HEK293 (cell line): Measurements from ENCODE around the gene LRCH4.

Experiments used
- CTCF ChIA-PET: fragments of 350-600 bp; formaldehyde crosslinking; extraction: SDS; loops from one replicate; lab custom pipeline; 2021; ENCODE audit warnings: antibody characterized with exemption; lab: Yijun Ruan, JAX
- POLR2A ChIA-PET: fragments of 300-600 bp; formaldehyde crosslinking; extraction: SDS; loops from one replicate; lab custom pipeline; 2020; ENCODE audit warnings: antibody characterized with exemption, inconsistent platforms; lab: Yijun Ruan, JAX
- H3K27ac ChIP-seq: fragments of 200-500 bp; sonication (Bioruptor generic); 2 replicates; pipeline ENCODE4 v1.5.1; 2014; ENCODE audit warnings: low read depth, low read length, control low read depth, inconsistent platforms; ENCODE audit errors: extremely low read depth
- H3K36me3 ChIP-seq, 2 experiments: fragments of 200-500 bp in 1 of 2; sonication (Bioruptor generic) in 1 of 2; 1 replicate in 1 of 2; 2 replicates in 1 of 2; pipeline ENCODE4 v1.5.1; 2014 to 2017; ENCODE audit warnings: inconsistent platforms in 2 of 2, low read length in 2 of 2; ENCODE audit not compliant: control insufficient read depth in 2 of 2, insufficient read depth in 1 of 2
- H3K4me1 ChIP-seq: fragments of 200-500 bp; sonication (Bioruptor generic); 2 replicates; pipeline ENCODE4 v1.5.1; 2014; ENCODE audit warnings: mild to moderate bottlenecking, low read length, inconsistent platforms; ENCODE audit not compliant: control insufficient read depth, insufficient read depth
- H3K4me3 ChIP-seq: 2 replicates; pipeline ENCODE4 v1.5.1; 2011; ENCODE audit warnings: low read depth, mild to moderate bottlenecking, control low read depth, low read length, moderate library complexity
- H3K9me3 ChIP-seq: fragments of 200-500 bp; sonication (Bioruptor generic); 2 replicates; pipeline ENCODE4 v1.5.1; 2014; ENCODE audit warnings: low read depth, low read length, inconsistent platforms; ENCODE audit not compliant: control insufficient read depth, insufficient read depth
- OSR2 ChIP-seq: fragments of 450-650 bp; formaldehyde crosslinking; IDR thresholded peaks from 2 replicates; pipeline ENCODE4 v1.5.1; 2016; ENCODE audit warnings: missing biosample characterization, missing genetic modification characterization
- SP2 ChIP-seq: fragments of 450-650 bp; formaldehyde crosslinking; IDR thresholded peaks from 2 replicates; pipeline ENCODE4 v1.5.1; 2016; ENCODE audit warnings: missing biosample characterization, missing genetic modification characterization
- ZBTB10 ChIP-seq: fragments of 450-650 bp; formaldehyde crosslinking; IDR thresholded peaks from 2 replicates; pipeline ENCODE4 v1.5.1; 2016; ENCODE audit warnings: missing biosample characterization, missing genetic modification characterization
- ZBTB20 ChIP-seq: fragments of 450-650 bp; formaldehyde crosslinking; IDR thresholded peaks from 2 replicates; pipeline ENCODE4 v1.5.1; 2016; ENCODE audit warnings: missing biosample characterization, missing genetic modification characterization
- ZBTB44 ChIP-seq: fragments of 450-650 bp; IDR thresholded peaks from 2 replicates; pipeline ENCODE4 v1.5.1; 2018; ENCODE audit warnings: missing biosample characterization, mild to moderate bottlenecking, missing genetic modification characterization
- ZBTB49 ChIP-seq: fragments of 450-650 bp; formaldehyde crosslinking; IDR thresholded peaks from 2 replicates; pipeline ENCODE4 v1.5.1; 2016; ENCODE audit warnings: missing biosample characterization, missing genetic modification characterization, low read depth
- ZBTB8A ChIP-seq: fragments of 450-650 bp; formaldehyde crosslinking; IDR thresholded peaks from 2 replicates; pipeline ENCODE4 v1.5.1; 2016; ENCODE audit warnings: missing biosample characterization, missing genetic modification characterization
- ZNF121 ChIP-seq: fragments of 450-650 bp; formaldehyde crosslinking; IDR thresholded peaks from 2 replicates; pipeline ENCODE4 v1.5.1; 2016; ENCODE audit warnings: missing biosample characterization, missing genetic modification characterization
- ZNF133 ChIP-seq: fragments of 450-650 bp; formaldehyde crosslinking; IDR thresholded peaks from 2 replicates; pipeline ENCODE4 v1.5.1; 2016; ENCODE audit warnings: missing biosample characterization, missing genetic modification characterization
- ZNF16 ChIP-seq: fragments of 450-650 bp; formaldehyde crosslinking; IDR thresholded peaks from 2 replicates; pipeline ENCODE4 v1.5.1; 2016; ENCODE audit warnings: low read depth, missing biosample characterization, missing genetic modification characterization
- ZNF274 ChIP-seq, 2 experiments: fragments of 200-500 bp in 1 of 2; fragments of 450-650 bp in 1 of 2; sonication (Bioruptor generic) in 1 of 2; formaldehyde crosslinking in 1 of 2; IDR thresholded peaks; 2 replicates each; pipeline versions ENCODE4 v1.5.1 to v1.6.1; 2014 to 2016; ENCODE audit warnings: borderline replicate concordance in 1 of 2, inconsistent platforms in 1 of 2, low read length in 1 of 2, missing biosample characterization in 1 of 2, missing genetic modification characterization in 1 of 2
- ZNF302 ChIP-seq: fragments of 450-650 bp; formaldehyde crosslinking; IDR thresholded peaks from 2 replicates; pipeline ENCODE4 v1.5.1; 2016; ENCODE audit warnings: missing biosample characterization, missing genetic modification characterization, low read depth
- ZNF514 ChIP-seq: fragments of 450-650 bp; formaldehyde crosslinking; IDR thresholded peaks from 2 replicates; pipeline ENCODE4 v1.5.1; 2016; ENCODE audit warnings: missing biosample characterization, missing genetic modification characterization
- ZNF596 ChIP-seq: fragments of 450-650 bp; IDR thresholded peaks from 2 replicates; pipeline ENCODE4 v1.5.0; 2018; ENCODE audit warnings: missing biosample characterization, mild to moderate bottlenecking, missing genetic modification characterization, moderate library complexity
- ZNF626 ChIP-seq: fragments of 450-650 bp; sonication (Bioruptor Pico); formaldehyde crosslinking; IDR thresholded peaks from 2 replicates; pipeline ENCODE4 v1.5.1; 2018; ENCODE audit warnings: missing biosample characterization, missing genetic modification characterization, inconsistent platforms
- ZNF645 ChIP-seq: fragments of 450-650 bp; formaldehyde crosslinking; IDR thresholded peaks from 2 replicates; pipeline ENCODE4; 2016; ENCODE audit warnings: missing biosample characterization, missing genetic modification characterization
- ZNF768 ChIP-seq: fragments of 450-650 bp; formaldehyde crosslinking; IDR thresholded peaks from 2 replicates; pipeline ENCODE4 v1.5.1; 2018; ENCODE audit warnings: missing biosample characterization, mild to moderate bottlenecking, missing genetic modification characterization
- ZNF785 ChIP-seq: fragments of 450-650 bp; formaldehyde crosslinking; IDR thresholded peaks from 2 replicates; pipeline ENCODE4 v1.5.1; 2016; ENCODE audit warnings: missing biosample characterization, missing genetic modification characterization
- ZSCAN23 ChIP-seq: fragments of 450-650 bp; formaldehyde crosslinking; IDR thresholded peaks from 2 replicates; pipeline ENCODE4 v1.5.1; 2016; ENCODE audit warnings: missing biosample characterization, missing genetic modification characterization

LRCH4 gene

GRCh38 chr7:100556541-100556940, 29.4 kb downstream of the LRCH4 start:
- no peak overlapping the region for H3K4me3 ChIP-seq
- H3K27ac ChIP-seq, result no peak overlapping the region
- no peak for TF ChIP-seq ZNF768 (tag by site-specific recombination)
- TF ChIP-seq ZNF121 (tag by site-specific recombination), result no peak
- TF ChIP-seq ZNF626, result no peak
- no peak for TF ChIP-seq ZBTB44 (tag by site-specific recombination)
- TF ChIP-seq OSR2 (tag by site-specific recombination), result no peak
- TF ChIP-seq ZNF16 (tag by site-specific recombination), result no peak
- TF ChIP-seq ZNF302 (tag by site-specific recombination), result no peak
- no peak for TF ChIP-seq SP2 (tag by site-specific recombination)
- no peak for TF ChIP-seq ZBTB10
- TF ChIP-seq ZNF274 (IDR thresholded peaks at IDR 0.05; ENCODE audit: low read length), result no peak
- no peak for TF ChIP-seq ZNF274 (tag by site-specific recombination; IDR thresholded peaks at IDR 0.05; ENCODE audit: borderline replicate concordance)
- TF ChIP-seq ZNF785 (tag by site-specific recombination), result no peak
- TF ChIP-seq ZBTB20 (tag by site-specific recombination), result no peak
- TF ChIP-seq ZSCAN23 (tag by site-specific recombination), result no peak
- TF ChIP-seq ZNF596 (tag by site-specific recombination), result no peak
- no peak for TF ChIP-seq ZNF514
- no peak for TF ChIP-seq ZNF133
- no peak for TF ChIP-seq ZNF645
- TF ChIP-seq ZBTB49 (tag by site-specific recombination), result no peak
- no peak for TF ChIP-seq ZBTB8A (tag by site-specific recombination)
- H3K9me3 ChIP-seq, result no peaks in the 10 kb centered on the region
- CTCF ChIA-PET, result interaction anchor here (0.6 to 2.4 kb wide), 5 partner anchors 11 to 394 kb away, joined by 3 to 19 read pairs (median 3); no protein-coding TSS in a partner anchor
- no peaks in the 10 kb centered on the region for H3K4me1 ChIP-seq
- POLR2A ChIA-PET, result no interaction called here
- peaks cover 11 to 38% of the 10 kb centered on the region in 2 experiments; a peak in 2 of 3 replicates for H3K36me3 ChIP-seq
